ENCODE measurements around the gene CAP1. TPM values are rescaled to one million over a fixed set of nuclear protein-coding genes. Genes with fewer than 3 reads are reported as not detected.

Gene CAP1
- total and polyA plus RNA-seq, 2 of the 4 experiments (the other 2 are of a cell fraction): 434 to 756 TPM

GRCh38 chr1:40095806-40096205 lies 55.3 kb downstream of the CAP1 start:
- 97% methylated on average over 3 of the region's 3 CpGs; no CpG with 5 or more reads in 1 of the 2 experiments for WGBS, 2 experiments (ENCODE audit: extremely low coverage in 2 of 2, insufficient read length in 1 of 2)

More at GRCh38 chr1:40095806-40096205, 55.3 kb downstream of the CAP1 start:
- peaks cover 5% of the 10 kb centered on the region; the same call in 1 of the 2 replicates for H3K4me1 ChIP-seq (ENCODE audit: control insufficient read depth, insufficient read depth, low read length)
- intact Hi-C loops (cut with micrococcal nuclease): loop anchor here (5.0 kb wide), 1 partner anchor 46 kb away; no protein-coding TSS in a partner anchor
- no peak overlapping the region for H3K9ac ChIP-seq (ENCODE audit: low read depth, low read length)
- TF ChIP-seq POLR2A (IDR thresholded peaks at IDR 0.05; ENCODE audit: low read depth, low read length) (no peak), MAFK (IDR thresholded peaks at IDR 0.05; ENCODE audit: low read depth, low read length) (no peak), BHLHE40 (IDR thresholded peaks at IDR 0.05; ENCODE audit: low read depth, low read length) (no peak), ELK1 (IDR thresholded peaks at IDR 0.05; ENCODE audit: borderline replicate concordance, low read depth, low read length) (no peak), RFX5 (IDR thresholded peaks at IDR 0.05; ENCODE audit: low read depth, low read length) (no peak), SMC3 (IDR thresholded peaks at IDR 0.05; ENCODE audit: low read depth, low read length) (no peak), MAZ (IDR thresholded peaks at IDR 0.05; ENCODE audit: borderline replicate concordance, low read depth, low read length) (no peak), USF2 (IDR thresholded peaks at IDR 0.05; ENCODE audit: low read depth, low read length) (no peak), NFE2L2 (IDR thresholded peaks at IDR 0.05; ENCODE audit: low read depth, low read length) (no peak), FOS (IDR thresholded peaks at IDR 0.05; ENCODE audit: low read depth, low read length) (no peak), RCOR1 (IDR thresholded peaks at IDR 0.05; ENCODE audit: insufficient replicate concordance, low read length) (no peak), CHD1 (IDR thresholded peaks at IDR 0.05; ENCODE audit: low read depth, low read length) (no peak), RAD21 (IDR thresholded peaks at IDR 0.05; ENCODE audit: low read length) (no peak), MXI1 (IDR thresholded peaks at IDR 0.05; ENCODE audit: borderline replicate concordance, low read depth, low read length) (no peak)
- H4K5ac ChIP-seq (ENCODE audit: low read depth, low read length): no peak overlapping the region
- no peak overlapping the region for H2BK15ac ChIP-seq (ENCODE audit: low read depth, low read length)
- no peak overlapping the region for H3K18ac ChIP-seq (ENCODE audit: low read depth, low read length)
- H3K4me2 ChIP-seq (ENCODE audit: low read depth, low read length): no peak overlapping the region
- no peaks in the 10 kb centered on the region for H3K27me3 ChIP-seq (ENCODE audit: control insufficient read depth, insufficient read depth, low read length)
- peaks cover 27 to 38% of the 10 kb centered on the region in 2 experiments for H3K79me1 ChIP-seq (ENCODE audit: low read depth in 1 of 2, low read length in 2 of 2)
- H3K27ac ChIP-seq (ENCODE audit: insufficient read depth, low read length): no peak overlapping the region
- no peak for DNase-seq
- peaks cover 5% of the 10 kb centered on the region; the same call in 1 of the 2 replicates for H4K20me1 ChIP-seq (ENCODE audit: insufficient read depth, low read length)
- no peak overlapping the region for H3K14ac ChIP-seq (replicated peaks; ENCODE audit: low read depth, low read length)
- ATAC-seq (ENCODE audit: low read depth): no peak
- H2BK120ac ChIP-seq (ENCODE audit: low read depth, low read length): no peak overlapping the region
- dilution Hi-C loops (cut with HindIII; ENCODE audit: low sequenced_read_pairs, unreplicated experiment): no loop called here
- in situ Hi-C loops (cut with MboI; ENCODE audit: low sequenced_read_pairs): no loop called here
- H3K36me3 ChIP-seq (ENCODE audit: control insufficient read depth, insufficient read depth, low read length): peaks cover 4% of the 10 kb centered on the region
- no peaks in the 10 kb centered on the region for H3K9me3 ChIP-seq (ENCODE audit: control insufficient read depth, insufficient read depth, low read length)
- POLR2A ChIA-PET (ENCODE audit: unreplicated experiment): no interaction called here
- no peak overlapping the region for H2AFZ ChIP-seq (replicated peaks; ENCODE audit: low read length, poor library complexity)
- no peak overlapping the region for H3K56ac ChIP-seq (ENCODE audit: extremely low read depth, insufficient read depth, low read length)
- no peak overlapping the region for H3K4me3 ChIP-seq (ENCODE audit: insufficient read depth, low read depth, low read length)
- no TSS peak for BruUV-seq (replicated peaks)
- H2AK9ac ChIP-seq (replicated peaks; ENCODE audit: low read depth, low read length, poor library complexity): no peak overlapping the region
- H2AK5ac ChIP-seq (ENCODE audit: low read depth, low read length): no peak overlapping the region
- H4K8ac ChIP-seq (ENCODE audit: low read depth in 2 of 2, low read length in 2 of 2): no peak overlapping the region
- CTCF ChIA-PET: no interaction called here
- H2BK20ac ChIP-seq (ENCODE audit: low read depth, low read length): no peak overlapping the region
- H3K23ac ChIP-seq (ENCODE audit: low read depth, low read length): no peak overlapping the region
- no peak overlapping the region for H3K4ac ChIP-seq (ENCODE audit: low read depth, low read length)
- H2BK5ac ChIP-seq (ENCODE audit: low read depth, low read length, poor library complexity, severe bottlenecking): no peak overlapping the region
- peaks cover 14% of the 10 kb centered on the region for H3K9me1 ChIP-seq (ENCODE audit: insufficient read depth, low read length)
- H4K91ac ChIP-seq (ENCODE audit: insufficient read depth, low read depth, low read length): no peak overlapping the region
